SJCRH30 (cell line): ENCODE results near the gene SEL1L2. TPM values are rescaled to one million over a fixed set of nuclear protein-coding genes. Genes with fewer than 3 reads are reported as not detected.

Experiments used
- total RNA-seq: library from RNA; depleted of rRNA; stranded (reverse); fragments of >200 nt; shearing (Covaris generic); gene quantifications from 2 replicates; pipeline ENCODE4 v1.2.3, GENCODE V29; 2014; rRNA removed

Gene SEL1L2
- total RNA-seq, 1 experiment from 2014 or later = not detected

Other genes with a start within 250 kb of the SEL1L2 start
- gene ESF1, start 205.7 kb downstream of the SEL1L2 start, total RNA-seq = 27.8 and 33.9 TPM in 2 replicates
- gene NDUFAF5, start 205.6 kb downstream of the SEL1L2 start, total RNA-seq = 29.1 and 36.2 TPM in 2 replicates
- gene MACROD2, start 4.9 kb upstream of the SEL1L2 start, total RNA-seq = 0.08 and 0.12 TPM in 2 replicates